IMR-90 (cell line): ENCODE measurements around the gene MYCBP2. TPM values are rescaled to one million over a fixed set of nuclear protein-coding genes. Genes with fewer than 3 reads are reported as not detected.

Experiments used
- ATAC-seq: fragments of 200-7000 bp; cut with Tn5 transposase; 2 replicates; pipeline ENCODE4 v1.9.1; 2020; ENCODE audit warnings: low read depth, mild to moderate bottlenecking, moderate library complexity
- BruUV-seq: library from RNA; stranded (reverse); fragments of 400-500 nt; replicated peaks from 2 replicates; lab custom pipeline; 2021; lab: Mats Ljungman, UMichigan
- CTCF ChIA-PET: fragments of 300-600 bp; formaldehyde crosslinking; extraction: SDS; loops from one replicate; lab custom pipeline; 2021; ENCODE audit warnings: antibody characterized with exemption; lab: Yijun Ruan, JAX
- POLR2A ChIA-PET: fragments of 300-600 bp; sonication (Branson Sonifier 250); formaldehyde crosslinking; loops from one replicate; lab custom pipeline; 2022; ENCODE audit warnings: antibody characterized with exemption; ENCODE audit not compliant: unreplicated experiment; lab: Charles Lee
- DNase-seq: peaks from one replicate; pipeline ENCODE4 v3.0.0; 2013
- H2AFZ ChIP-seq: replicated peaks from 2 replicates; pipeline ENCODE3; 2013; ENCODE audit warnings: low read length, mild to moderate bottlenecking; ENCODE audit not compliant: poor library complexity
- H2AK5ac ChIP-seq: 2 replicates; pipeline ENCODE4 v1.6.1; 2013; ENCODE audit warnings: low read depth, low read length, inconsistent platforms
- H2AK9ac ChIP-seq: replicated peaks from 2 replicates; pipeline ENCODE3; 2013; ENCODE audit warnings: mild to moderate bottlenecking, low read depth, low read length, moderate library complexity; ENCODE audit not compliant: poor library complexity
- H2BK120ac ChIP-seq: 2 replicates; pipeline ENCODE4 v1.6.1; 2013; ENCODE audit warnings: low read depth, low read length, inconsistent platforms
- H2BK15ac ChIP-seq: 3 replicates; pipeline ENCODE4 v1.6.1; 2013; ENCODE audit warnings: low read depth, low read length, inconsistent platforms
- H2BK20ac ChIP-seq: 2 replicates; pipeline ENCODE4 v1.6.1; 2013; ENCODE audit warnings: low read depth, mild to moderate bottlenecking, inconsistent platforms, low read length, moderate library complexity
- H2BK5ac ChIP-seq: 2 replicates; pipeline ENCODE4 v1.6.1; 2013; ENCODE audit warnings: mild to moderate bottlenecking, low read depth, low read length, inconsistent platforms; ENCODE audit not compliant: poor library complexity, severe bottlenecking
- H3K14ac ChIP-seq: replicated peaks from 2 replicates; pipeline ENCODE4 v1.6.1; 2013; ENCODE audit warnings: low read depth, low read length, inconsistent platforms
- H3K18ac ChIP-seq: 2 replicates; pipeline ENCODE4 v1.6.1; 2013; ENCODE audit warnings: low read depth, low read length, control low read depth
- H3K23ac ChIP-seq: 2 replicates; pipeline ENCODE4 v1.6.1; 2013; ENCODE audit warnings: low read depth, low read length, inconsistent platforms
- H3K27ac ChIP-seq: 2 replicates; pipeline ENCODE4 v1.5.1; 2013; ENCODE audit warnings: mild to moderate bottlenecking, control low read depth, low read length; ENCODE audit not compliant: insufficient read depth
- H3K27me3 ChIP-seq: 2 replicates; pipeline ENCODE4 v1.6.1; 2013; ENCODE audit warnings: low read length; ENCODE audit not compliant: control insufficient read depth, insufficient read depth
- H3K36me3 ChIP-seq: 2 replicates; pipeline ENCODE4 v1.6.1; 2013; ENCODE audit warnings: low read length, mixed read lengths; ENCODE audit not compliant: control insufficient read depth, insufficient read depth
- H3K4ac ChIP-seq: 2 replicates; pipeline ENCODE4 v1.6.1; 2013; ENCODE audit warnings: low read depth, low read length, inconsistent platforms
- H3K4me1 ChIP-seq: 2 replicates; pipeline ENCODE4 v1.6.1; 2013; ENCODE audit warnings: low read length, mixed read lengths; ENCODE audit not compliant: control insufficient read depth, insufficient read depth
- H3K4me2 ChIP-seq: 2 replicates; pipeline ENCODE4 v1.6.1; 2013; ENCODE audit warnings: low read depth, mild to moderate bottlenecking, control low read depth, low read length, moderate library complexity
- H3K4me3 ChIP-seq: 2 replicates; pipeline ENCODE4 v1.5.1; 2013; ENCODE audit warnings: low read depth, mild to moderate bottlenecking, control low read depth, low read length, moderate library complexity; ENCODE audit not compliant: insufficient read depth
- H3K56ac ChIP-seq: 2 replicates; pipeline ENCODE4 v1.6.1; 2013; ENCODE audit warnings: low read length, inconsistent platforms; ENCODE audit not compliant: insufficient read depth; ENCODE audit errors: extremely low read depth
- H3K79me1 ChIP-seq, 2 experiments: 2 replicates each; pipeline ENCODE4 v1.6.1; 2013; ENCODE audit warnings: low read length in 2 of 2, inconsistent platforms in 1 of 2, low read depth in 1 of 2
- H3K9ac ChIP-seq: 2 replicates; pipeline ENCODE4 v1.6.1; 2013; ENCODE audit warnings: low read depth, low read length, control low read depth
- H3K9me1 ChIP-seq: 2 replicates; pipeline ENCODE4 v1.6.1; 2013; ENCODE audit warnings: low read length, inconsistent platforms; ENCODE audit not compliant: insufficient read depth
- H3K9me3 ChIP-seq: 2 replicates; pipeline ENCODE4 v1.6.1; 2013; ENCODE audit warnings: low read length; ENCODE audit not compliant: control insufficient read depth, insufficient read depth
- H4K20me1 ChIP-seq: 2 replicates; pipeline ENCODE4 v1.6.1; 2013; ENCODE audit warnings: low read length, inconsistent platforms; ENCODE audit not compliant: insufficient read depth
- H4K5ac ChIP-seq: 2 replicates; pipeline ENCODE4 v1.6.1; 2013; ENCODE audit warnings: mild to moderate bottlenecking, low read depth, low read length, control low read depth
- H4K8ac ChIP-seq, 2 experiments: 2 replicates each; pipeline ENCODE4 v1.6.1; 2013; ENCODE audit warnings: low read depth in 2 of 2, low read length in 2 of 2, control low read depth in 1 of 2, inconsistent platforms in 1 of 2
- H4K91ac ChIP-seq: 2 replicates; pipeline ENCODE4 v1.6.1; 2013; ENCODE audit warnings: low read depth, low read length, inconsistent platforms; ENCODE audit not compliant: insufficient read depth
- CEBPB ChIP-seq: IDR thresholded peaks from 2 replicates; pipeline ENCODE4 v1.6.1; 2012; ENCODE audit warnings: low read depth, low read length, improper control_type of control experiment
- CTCF ChIP-seq: conservative IDR thresholded peaks from 2 replicates; pipeline ENCODE4 v1.5.1; 2012; ENCODE audit warnings: mild to moderate bottlenecking, low read depth, low read length, improper control_type of control experiment
- MAFK ChIP-seq: IDR thresholded peaks from 2 replicates; pipeline ENCODE4 v1.6.1; 2012; ENCODE audit warnings: low read depth, low read length, improper control_type of control experiment
- MAZ ChIP-seq: IDR thresholded peaks from 2 replicates; pipeline ENCODE4 v1.6.1; 2012; ENCODE audit warnings: low read depth, mild to moderate bottlenecking, low read length, improper control_type of control experiment, moderate library complexity, borderline replicate concordance
- RAD21 ChIP-seq: IDR thresholded peaks from 2 replicates; pipeline ENCODE4 v1.6.1; 2012; ENCODE audit warnings: low read length, improper control_type of control experiment
- RFX5 ChIP-seq: IDR thresholded peaks from 2 replicates; pipeline ENCODE4 v1.8.0; 2012; ENCODE audit warnings: low read depth, mild to moderate bottlenecking, low read length, moderate library complexity
- WGBS, 2 experiments: methylation state at CpG; one replicate each; pipeline versions ENCODE4 v1.1.5 to v1.1.7; 2013; ENCODE audit warnings: missing lambda C conversion rate in 2 of 2; ENCODE audit not compliant: insufficient read length in 1 of 2; ENCODE audit errors: extremely low coverage in 2 of 2; 5-methylcytosine and 5-hydroxymethylcytosine counted together
- dilution Hi-C: fragments of 300-500 bp; cut with HindIII; formaldehyde crosslinking; loops from one replicate; pipeline ENCODE4 v1.14.3; 2018; ENCODE audit warnings: low sequenced_read_pairs; ENCODE audit not compliant: unreplicated experiment
- in situ Hi-C: fragments of 300-500 bp; cut with MboI; formaldehyde crosslinking; loops from 3 replicates; pipeline ENCODE4 v1.14.3; 2019; ENCODE audit warnings: low sequenced_read_pairs, inconsistent platforms, mixed read lengths
- intact Hi-C: fragments of 100-400 bp; cut with micrococcal nuclease; formaldehyde crosslinking; loops from 2 replicates; pipeline ENCODE4 v1.10.0; 2022
- polyA plus RNA-seq, 3 experiments: library from polyadenylated mRNA; depleted of rRNA; stranded (reverse); fragments of >200 nt; gene quantifications; 2 replicates each; pipeline ENCODE4 v1.2.3, GENCODE V29; 2012; ENCODE audit warnings: low replicate concordance in 1 of 3
- total RNA-seq: library from RNA; depleted of rRNA; stranded (reverse); fragments of >200 nt; gene quantifications from 2 replicates; pipeline ENCODE4 v1.2.3, GENCODE V29; 2012

Gene MYCBP2
- total and polyA plus RNA-seq, 2 of the 4 experiments (the other 2 are of a cell fraction) = 20.1 to 43.2 TPM

- ATAC-seq (no peak), DNase-seq (no peak)
- intact Hi-C loops (no loop called here), dilution Hi-C loops (no loop called here), in situ Hi-C loops (no loop called here)
- Histone ChIP-seq H3K56ac (no peak overlapping the region), H3K27me3 (no peaks in the 10 kb centered on the region), H3K36me3 (peaks cover 17% of the 10 kb centered on the region), H3K79me1 (no peaks in the 10 kb centered on the region), H2BK5ac (no peak overlapping the region), H3K9me3 (no peaks in the 10 kb centered on the region), H3K14ac (no peak overlapping the region), H3K9me1 (no peaks in the 10 kb centered on the region), H4K91ac (no peak overlapping the region), H2BK120ac (no peak overlapping the region), H3K4me2 (no peak overlapping the region), H3K4me3 (no peak overlapping the region), H2AK9ac (no peak overlapping the region), H4K20me1 (no peaks in the 10 kb centered on the region), H2AK5ac (no peak overlapping the region), H2BK20ac (no peak overlapping the region), H4K8ac (no peak overlapping the region), H2BK15ac (no peak overlapping the region), H4K5ac (no peak overlapping the region), H3K27ac (no peak overlapping the region), H3K4ac (no peak overlapping the region), H3K23ac (no peak overlapping the region), H3K4me1 (no peaks in the 10 kb centered on the region), H3K9ac (no peak overlapping the region), H3K18ac (no peak overlapping the region), H2AFZ (no peak overlapping the region)
- BruUV-seq = no TSS peak
- ChIA-PET POLR2A (no interaction called here), CTCF (no interaction called here)
- TF ChIP-seq RFX5 = no peak
- no peak for TF ChIP-seq MAZ
- TF ChIP-seq MAFK = no peak
- TF ChIP-seq RAD21 = no peak
- TF ChIP-seq CEBPB = no peak
- TF ChIP-seq CTCF = no peak
- no CpG with 5 or more reads among the region's 3 CpGs for WGBS, 2 experiments
Measured at GRCh38 chr13:77094773-77095172, 232.1 kb downstream of the MYCBP2 start.
